ENCODE measurements around the gene KRTAP5-2.

GRCh38 chr11:1557904-1558774, 40.0 kb downstream of the KRTAP5-2 start:
- no peak for TF ChIP-seq GATA2 (IDR thresholded peaks at IDR 0.05; ENCODE audit: low read depth, low read length)
- no peak for TF ChIP-seq GATA3 (IDR thresholded peaks at IDR 0.05; ENCODE audit: low read depth, low read length)

Data from SH-SY5Y (cell line).